NCI-H446 treated with DMSO at 0.1 percent for 48 hours (cell line): Measurements from ENCODE around the gene USP54.
"Not testable (repeated sequence)": the region's sequence is repeated elsewhere in the genome, so short reads cannot be mapped to it uniquely, and the experiment has no call there.

Source experiments
- DNase-seq: peaks from one replicate; lab custom pipeline; 2025; lab: John Stamatoyannopoulos, UW

The USP54 gene

GRCh38 chr10:73589563-73590126 is 1.5 kb downstream of the USP54 start:
- no peak for DNase-seq

GRCh38 chr10:73588656-73589055 is 2.5 kb downstream of the USP54 start:
- DNase-seq: no peak

- no peak for DNase-seq
Observed at GRCh38 chr10:73586583-73586984, 4.6 kb downstream of the USP54 start.

GRCh38 chr10:73585327-73585726 is 5.8 kb downstream of the USP54 start:
- no peak for DNase-seq

- no peak for DNase-seq
Observed at GRCh38 chr10:73584737-73585136, 6.4 kb downstream of the USP54 start.

GRCh38 chr10:73581918-73582317 is 9.2 kb downstream of the USP54 start:
- no peak for DNase-seq

- not testable (repeated sequence) for DNase-seq
Observed at GRCh38 chr10:73578927-73579326, 12.2 kb downstream of the USP54 start.

GRCh38 chr10:73577788-73578187 is 13.4 kb downstream of the USP54 start:
- no peak for DNase-seq

GRCh38 chr10:73576890-73577591 is 14.1 kb downstream of the USP54 start:
- no peak for DNase-seq

- no peak for DNase-seq
Observed at GRCh38 chr10:73576178-73576889, 14.8 kb downstream of the USP54 start.

- not testable (repeated sequence) for DNase-seq
Observed at GRCh38 chr10:73567025-73567424, 24.1 kb downstream of the USP54 start.

GRCh38 chr10:73561192-73561591 is 29.9 kb downstream of the USP54 start:
- no peak for DNase-seq

GRCh38 chr10:73559590-73559989 is 31.6 kb downstream of the USP54 start:
- no peak for DNase-seq

- DNase-seq: no peak
Observed at GRCh38 chr10:73556855-73557254, 34.3 kb downstream of the USP54 start.

- DNase-seq: no peak
Observed at GRCh38 chr10:73554721-73555120, 36.4 kb downstream of the USP54 start.

- DNase-seq: no peak
Observed at GRCh38 chr10:73553761-73554160, 37.4 kb downstream of the USP54 start.

- no peak for DNase-seq
Observed at GRCh38 chr10:73552819-73553715, 38.1 kb downstream of the USP54 start.

GRCh38 chr10:73551515-73551914 is 39.6 kb downstream of the USP54 start:
- no peak for DNase-seq

- no peak for DNase-seq
Observed at GRCh38 chr10:73545357-73545756, 45.8 kb downstream of the USP54 start.

GRCh38 chr10:73537709-73538108 is 53.4 kb downstream of the USP54 start:
- no peak for DNase-seq

GRCh38 chr10:73537288-73537687 is 53.9 kb downstream of the USP54 start:
- DNase-seq: no peak

- no peak for DNase-seq
Observed at GRCh38 chr10:73534857-73535256, 56.3 kb downstream of the USP54 start.
